C4-2B (cell line): ENCODE results near the gene LRRC26.

Source experiments
- CTCF ChIP-seq: fragments of 450-650 bp; conservative IDR thresholded peaks from 2 replicates; pipeline ENCODE4 v1.5.1; 2017; ENCODE audit warnings: mild to moderate bottlenecking
- ZFX ChIP-seq: fragments of 450-650 bp; IDR thresholded peaks from 2 replicates; pipeline ENCODE4 v1.6.1; 2017

DNA sequence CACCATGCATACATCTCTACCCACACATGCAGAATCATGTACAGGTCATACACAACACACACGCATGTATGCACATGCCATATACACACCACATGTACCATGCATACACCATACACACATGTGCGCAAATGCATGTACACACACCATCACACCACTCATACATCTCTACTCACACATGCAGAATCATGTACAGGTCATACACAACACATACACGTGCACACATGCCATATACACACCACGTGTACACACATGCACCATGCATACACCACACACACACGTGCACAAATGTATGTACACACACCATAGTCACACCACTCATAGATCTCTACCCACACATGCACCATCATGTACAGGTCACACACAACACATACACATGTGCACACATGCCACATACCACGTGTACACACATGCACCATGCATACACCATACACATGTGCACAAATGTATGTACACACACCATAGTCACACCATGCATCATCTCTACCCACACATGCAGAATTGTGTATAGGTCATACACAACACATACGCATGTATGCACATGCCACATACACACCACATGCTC lies 16.9 kb downstream of the LRRC26 start:
- TF ChIP-seq CTCF (no peak), ZFX (no peak)
